OCI-LY7 (cell line): ENCODE data around the gene LRBA. TPM values are rescaled to one million over a fixed set of nuclear protein-coding genes. Genes with fewer than 3 reads are reported as not detected.

Source experiments
- BruUV-seq: library from RNA; stranded (reverse); fragments of 400-500 nt; replicated peaks from 2 replicates; lab custom pipeline; 2021; lab: Mats Ljungman, UMichigan
- CTCF ChIA-PET: fragments of 300-600 bp; sonication (Branson Sonifier 250); formaldehyde crosslinking; loops from one replicate; lab custom pipeline; 2022; ENCODE audit warnings: antibody characterized with exemption; ENCODE audit not compliant: unreplicated experiment; lab: Charles Lee
- POLR2A ChIA-PET: fragments of 300-600 bp; sonication (Branson Sonifier 250); formaldehyde crosslinking; loops from one replicate; lab custom pipeline; 2022; ENCODE audit warnings: antibody characterized with exemption; lab: Charles Lee
- DNase-seq: peaks from one replicate; pipeline ENCODE4 v3.0.0-alpha.2; 2015; ENCODE audit warnings: low spot score
- H2AFZ ChIP-seq: fragments of 200-600 bp; sonication (generic), shearing (Covaris generic); 2 replicates; pipeline ENCODE4 v1.6.1; 2014; ENCODE audit warnings: mild to moderate bottlenecking, antibody characterized with exemption, low read length, moderate library complexity
- H3K27ac ChIP-seq: fragments of 200-600 bp; sonication (generic); 2 replicates; pipeline ENCODE4 v1.5.1; 2014; ENCODE audit warnings: mixed run types, low read depth, mild to moderate bottlenecking, moderate library complexity, low read length, inconsistent platforms; ENCODE audit not compliant: poor library complexity, severe bottlenecking
- H3K36me3 ChIP-seq: fragments of 200-600 bp; sonication (generic); 2 replicates; pipeline ENCODE4 v1.6.1; 2014; ENCODE audit warnings: mild to moderate bottlenecking, antibody characterized with exemption, low read length, moderate library complexity, mixed read lengths; ENCODE audit not compliant: insufficient read depth
- H3K4me1 ChIP-seq: fragments of 200-600 bp; sonication (generic); 2 replicates; pipeline ENCODE4 v1.5.1; 2014; ENCODE audit warnings: mild to moderate bottlenecking, low read length; ENCODE audit not compliant: insufficient read depth, poor library complexity, severe bottlenecking
- H3K4me2 ChIP-seq: fragments of 200-600 bp; sonication (generic); 2 replicates; pipeline ENCODE4 v1.6.1; 2014; ENCODE audit warnings: mild to moderate bottlenecking, low read length
- H3K4me3 ChIP-seq: fragments of 200-600 bp; sonication (generic); 2 replicates; pipeline ENCODE4 v1.5.1; 2014; ENCODE audit warnings: mild to moderate bottlenecking, low read depth, low read length; ENCODE audit not compliant: poor library complexity, severe bottlenecking
- H3K79me2 ChIP-seq: fragments of 200-600 bp; sonication (generic); 2 replicates; pipeline ENCODE4 v1.6.1; 2016; ENCODE audit warnings: low read depth, mild to moderate bottlenecking, low read length, moderate library complexity, mixed read lengths; ENCODE audit not compliant: insufficient read depth
- H3K9me2 ChIP-seq: fragments of 200-600 bp; sonication (generic); 2 replicates; pipeline ENCODE4 v1.6.1; 2016; ENCODE audit warnings: mild to moderate bottlenecking, low read length, mixed read lengths; ENCODE audit not compliant: insufficient read depth
- H3K9me3 ChIP-seq: fragments of 200-600 bp; sonication (generic); 2 replicates; pipeline ENCODE4 v1.6.1; 2014; ENCODE audit warnings: mild to moderate bottlenecking, mixed run types, low read length, mixed read lengths
- H4K20me1 ChIP-seq: fragments of 200-600 bp; sonication (generic); 2 replicates; pipeline ENCODE4 v1.6.1; 2014; ENCODE audit warnings: mild to moderate bottlenecking, antibody characterized with exemption, low read length, moderate library complexity, mixed read lengths; ENCODE audit not compliant: insufficient read depth
- EZH2phosphoT487 ChIP-seq: fragments of 200-600 bp; sonication (generic); IDR thresholded peaks from 2 replicates; pipeline ENCODE4 v1.6.1; 2018; ENCODE audit warnings: low read depth, borderline replicate concordance, mild to moderate bottlenecking, mixed run types, antibody characterized with exemption, low read length, moderate library complexity, mixed read lengths
- intact Hi-C: fragments of 100-400 bp; cut with micrococcal nuclease; formaldehyde crosslinking; loops from one replicate; pipeline ENCODE4 v1.10.0; 2022; ENCODE audit not compliant: unreplicated experiment
- total RNA-seq, 2 experiments: library from RNA; depleted of rRNA in 1 of 2; stranded (reverse); fragments of >200 nt in 1 of 2; shearing (Covaris generic) in 1 of 2; gene quantifications; 2 replicates each; pipeline ENCODE4 v1.2.3, GENCODE V29; 2014 to 2022
- TF ChIP-seq, protein P1 (sequence below): fragments of 200-600 bp; sonication (generic); conservative IDR thresholded peaks from 2 replicates; pipeline ENCODE4 v1.5.1; 2014; ENCODE audit warnings: mild to moderate bottlenecking, antibody characterized with exemption, low read length, moderate library complexity, mixed read lengths

Gene LRBA
- total RNA-seq, 2 experiments from 2014 or later = 60.4 to 66.7 TPM

GRCh38 chr4:150363721-150364688 lies 651.1 kb downstream of the LRBA start:
- BruUV-seq = no TSS peak
- Histone ChIP-seq H3K79me2 (no peaks in the 10 kb centered on the region), H3K9me2 (no peaks in the 10 kb centered on the region), H4K20me1 (no peaks in the 10 kb centered on the region), H3K4me2 (no peak overlapping the region), H3K36me3 (no peaks in the 10 kb centered on the region), H3K4me3 (no peak overlapping the region), H3K4me1 (no peaks in the 10 kb centered on the region), H3K9me3 (no peaks in the 10 kb centered on the region), H2AFZ (no peak overlapping the region), H3K27ac (no peak overlapping the region)
- CTCF ChIA-PET = no interaction called here
- intact Hi-C loops = no loop called here
- POLR2A ChIA-PET = no interaction called here
- no peak for TF ChIP-seq EZH2phosphoT487
- TF ChIP-seq, protein P1, sequence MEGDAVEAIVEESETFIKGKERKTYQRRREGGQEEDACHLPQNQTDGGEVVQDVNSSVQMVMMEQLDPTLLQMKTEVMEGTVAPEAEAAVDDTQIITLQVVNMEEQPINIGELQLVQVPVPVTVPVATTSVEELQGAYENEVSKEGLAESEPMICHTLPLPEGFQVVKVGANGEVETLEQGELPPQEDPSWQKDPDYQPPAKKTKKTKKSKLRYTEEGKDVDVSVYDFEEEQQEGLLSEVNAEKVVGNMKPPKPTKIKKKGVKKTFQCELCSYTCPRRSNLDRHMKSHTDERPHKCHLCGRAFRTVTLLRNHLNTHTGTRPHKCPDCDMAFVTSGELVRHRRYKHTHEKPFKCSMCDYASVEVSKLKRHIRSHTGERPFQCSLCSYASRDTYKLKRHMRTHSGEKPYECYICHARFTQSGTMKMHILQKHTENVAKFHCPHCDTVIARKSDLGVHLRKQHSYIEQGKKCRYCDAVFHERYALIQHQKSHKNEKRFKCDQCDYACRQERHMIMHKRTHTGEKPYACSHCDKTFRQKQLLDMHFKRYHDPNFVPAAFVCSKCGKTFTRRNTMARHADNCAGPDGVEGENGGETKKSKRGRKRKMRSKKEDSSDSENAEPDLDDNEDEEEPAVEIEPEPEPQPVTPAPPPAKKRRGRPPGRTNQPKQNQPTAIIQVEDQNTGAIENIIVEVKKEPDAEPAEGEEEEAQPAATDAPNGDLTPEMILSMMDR = no peak
- DNase-seq = no peak

GRCh38 chr4:150358691-150359090 lies 656.4 kb downstream of the LRBA start:
- Histone ChIP-seq H3K36me3 (no peaks in the 10 kb centered on the region), H3K4me3 (no peak overlapping the region), H2AFZ (no peak overlapping the region), H4K20me1 (no peaks in the 10 kb centered on the region), H3K9me3 (no peaks in the 10 kb centered on the region), H3K79me2 (no peaks in the 10 kb centered on the region), H3K4me2 (no peak overlapping the region), H3K27ac (no peak overlapping the region), H3K9me2 (no peaks in the 10 kb centered on the region), H3K4me1 (no peaks in the 10 kb centered on the region)
- CTCF ChIA-PET = no interaction called here
- POLR2A ChIA-PET = no interaction called here
- DNase-seq = no peak
- intact Hi-C loops = no loop called here
- TF ChIP-seq, protein P1 = no peak
- TF ChIP-seq EZH2phosphoT487 = no peak
- no TSS peak for BruUV-seq

GRCh38 chr4:150357829-150358228 lies 657.3 kb downstream of the LRBA start:
- POLR2A ChIA-PET = interaction anchor here (1.0 kb wide), 1 partner anchor 13 kb away, joined by 5 read pairs; no protein-coding TSS in a partner anchor
- Histone ChIP-seq H4K20me1 (no peaks in the 10 kb centered on the region), H3K9me2 (no peaks in the 10 kb centered on the region), H3K4me3 (no peak overlapping the region), H2AFZ (no peak overlapping the region), H3K79me2 (no peaks in the 10 kb centered on the region), H3K36me3 (no peaks in the 10 kb centered on the region), H3K9me3 (no peaks in the 10 kb centered on the region), H3K4me1 (no peaks in the 10 kb centered on the region), H3K4me2 (no peak overlapping the region), H3K27ac (no peak overlapping the region)
- DNase-seq = no peak
- CTCF ChIA-PET = no interaction called here
- BruUV-seq = no TSS peak
- TF ChIP-seq, protein P1 = no peak
- TF ChIP-seq EZH2phosphoT487 = no peak
- intact Hi-C loops = no loop called here
